NCI-H1694 (cell line): ENCODE measurements around the gene ADRB1.

ENCODE experiments used
- DNase-seq: peaks from one replicate; lab custom pipeline; 2025; lab: John Stamatoyannopoulos, UW

The ADRB1 gene

DNA sequence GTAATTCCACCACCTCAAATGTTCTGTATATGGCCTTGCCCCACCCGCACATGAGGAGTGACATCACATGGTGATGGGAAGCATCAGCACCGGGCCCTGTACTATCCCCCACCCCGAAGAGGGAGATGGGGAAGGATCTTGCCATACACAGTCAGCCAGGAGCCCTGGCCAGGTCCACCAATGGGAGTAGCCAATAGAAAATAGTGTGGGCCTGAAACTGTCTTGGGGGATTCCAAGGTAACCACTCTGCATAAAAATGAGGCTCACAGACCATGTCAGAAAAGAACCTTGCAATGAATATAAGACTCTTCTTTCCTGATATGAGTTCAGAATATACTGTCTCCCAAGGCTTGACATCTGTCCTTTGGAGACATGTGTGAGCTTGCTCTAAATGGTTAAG lies 51.1 kb downstream of the ADRB1 start:
- no peak for DNase-seq

DNA sequence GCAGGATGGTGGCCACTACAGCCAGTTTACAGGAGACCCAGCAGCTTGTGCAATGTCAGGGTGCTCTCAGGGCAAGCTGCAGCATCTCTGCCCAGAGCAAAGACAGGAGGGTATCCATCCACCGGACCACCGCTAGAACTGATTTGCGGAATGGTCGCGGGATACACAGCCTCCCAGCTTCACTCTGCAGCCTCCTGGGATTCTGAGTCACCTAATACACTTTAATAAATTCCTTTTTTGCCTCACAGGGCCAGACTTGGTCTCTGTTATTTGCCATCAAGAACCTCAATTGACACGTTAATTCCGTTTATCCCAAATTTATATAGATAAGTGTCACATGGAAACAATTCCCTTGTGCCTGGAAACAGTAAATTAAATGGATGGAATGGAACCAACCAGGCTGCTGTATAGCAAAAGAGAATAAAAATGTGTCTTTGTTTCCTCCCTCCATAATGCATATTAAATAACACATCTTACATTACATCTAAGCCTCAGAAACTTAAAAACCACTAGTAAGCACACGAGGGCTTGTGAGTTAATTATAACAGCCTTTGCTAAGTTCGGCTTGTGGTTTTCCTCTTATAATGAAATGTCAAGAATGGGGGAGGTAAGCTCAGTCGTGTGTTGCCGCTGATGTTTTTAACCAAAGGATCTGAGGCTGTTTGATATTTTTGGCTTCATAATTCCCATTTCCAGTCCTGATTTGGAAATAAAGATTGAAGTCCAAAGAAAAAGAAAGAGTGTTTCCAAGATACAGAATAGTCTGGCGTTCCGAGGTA lies 52.1 kb downstream of the ADRB1 start:
- no peak for DNase-seq
